ELF-1 (cell line): ENCODE measurements around the gene ATOSA.

Experiments used
- DNase-seq: peaks from one replicate; pipeline ENCODE4 v3.0.0-alpha.2; 2016; ENCODE audit warnings: low read depth, low spot score

ATOSA gene

GRCh38 chr15:52652984-52653383 lies 26.2 kb downstream of the ATOSA start:
- DNase-seq, result no peak

GRCh38 chr15:52652286-52652685 lies 26.9 kb downstream of the ATOSA start:
- DNase-seq, result no peak

- peak; percentile 86 for DNase-seq
These were observed 27.3 kb downstream of the ATOSA start for GRCh38 chr15:52651868-52652267.

GRCh38 chr15:52651114-52651513 lies 28.1 kb downstream of the ATOSA start:
- DNase-seq, result no peak

GRCh38 chr15:52649686-52650085 lies 29.5 kb downstream of the ATOSA start:
- DNase-seq, result no peak

GRCh38 chr15:52645916-52646315 lies 33.3 kb downstream of the ATOSA start:
- DNase-seq, result no peak

- DNase-seq, result no peak
These were observed 36.5 kb downstream of the ATOSA start for GRCh38 chr15:52642386-52643361.

GRCh38 chr15:52636459-52636858 lies 42.7 kb downstream of the ATOSA start:
- DNase-seq, result no peak

GRCh38 chr15:52635908-52636307 lies 43.3 kb downstream of the ATOSA start:
- DNase-seq, result no peak
